ENCODE measurements around the gene TMEM98.

DNA sequence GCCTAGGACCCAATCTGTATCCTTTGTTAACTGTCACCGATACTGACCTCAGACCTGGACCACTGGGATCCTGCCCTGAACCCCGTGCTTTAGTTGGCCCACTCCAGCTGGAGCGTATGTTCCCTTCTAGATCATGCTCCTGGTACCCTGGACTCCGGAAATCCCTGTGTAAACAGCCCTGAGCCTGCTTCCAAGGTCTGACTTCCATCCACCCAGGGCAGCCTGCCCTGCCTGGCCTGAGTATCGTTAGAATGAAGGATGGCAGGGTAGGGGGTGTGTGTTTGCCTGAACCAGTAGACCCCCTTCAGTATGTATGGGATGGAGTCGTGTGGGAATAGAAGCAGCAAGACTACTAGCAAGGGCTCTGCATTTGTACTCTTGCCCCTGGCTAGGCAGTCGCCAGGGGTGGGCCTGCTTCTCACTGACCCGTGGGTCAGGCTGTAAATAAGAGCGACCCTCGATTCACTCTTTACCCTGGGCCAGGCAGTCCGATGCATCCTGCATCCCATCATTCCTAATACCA, 691 bp upstream of the TMEM98 start:
- TF ChIP-seq, protein P1, sequence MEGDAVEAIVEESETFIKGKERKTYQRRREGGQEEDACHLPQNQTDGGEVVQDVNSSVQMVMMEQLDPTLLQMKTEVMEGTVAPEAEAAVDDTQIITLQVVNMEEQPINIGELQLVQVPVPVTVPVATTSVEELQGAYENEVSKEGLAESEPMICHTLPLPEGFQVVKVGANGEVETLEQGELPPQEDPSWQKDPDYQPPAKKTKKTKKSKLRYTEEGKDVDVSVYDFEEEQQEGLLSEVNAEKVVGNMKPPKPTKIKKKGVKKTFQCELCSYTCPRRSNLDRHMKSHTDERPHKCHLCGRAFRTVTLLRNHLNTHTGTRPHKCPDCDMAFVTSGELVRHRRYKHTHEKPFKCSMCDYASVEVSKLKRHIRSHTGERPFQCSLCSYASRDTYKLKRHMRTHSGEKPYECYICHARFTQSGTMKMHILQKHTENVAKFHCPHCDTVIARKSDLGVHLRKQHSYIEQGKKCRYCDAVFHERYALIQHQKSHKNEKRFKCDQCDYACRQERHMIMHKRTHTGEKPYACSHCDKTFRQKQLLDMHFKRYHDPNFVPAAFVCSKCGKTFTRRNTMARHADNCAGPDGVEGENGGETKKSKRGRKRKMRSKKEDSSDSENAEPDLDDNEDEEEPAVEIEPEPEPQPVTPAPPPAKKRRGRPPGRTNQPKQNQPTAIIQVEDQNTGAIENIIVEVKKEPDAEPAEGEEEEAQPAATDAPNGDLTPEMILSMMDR (IDR thresholded peaks at IDR 0.05 in 8 of 11, conservative IDR thresholded peaks at IDR 0.05 in 3 of 11): no peak
- TF ChIP-seq POLR2AphosphoS5 (IDR thresholded peaks at IDR 0.05) (no peak), POLR2A (IDR thresholded peaks at IDR 0.05) (no peak)

Data from spleen (tissue), 7 donors.